Nephron (organoid): ENCODE results near the gene GNAT3.

Experiments used
- H3K27ac Mint-ChIP-seq, 3 experiments: 2 replicates each; pipeline ENCODE4 v1.8.0; 2020; ENCODE audit warnings: mixed read lengths in 3 of 3, mild to moderate bottlenecking in 2 of 3, moderate library complexity in 1 of 3
- H3K27me3 Mint-ChIP-seq: 2 replicates; pipeline ENCODE4 v1.8.0; 2021; ENCODE audit warnings: low read depth, mild to moderate bottlenecking, moderate library complexity, mixed read lengths
- H3K36me3 Mint-ChIP-seq: 2 replicates; pipeline ENCODE4 v1.8.0; 2020; ENCODE audit warnings: low read depth, mixed read lengths
- H3K4me1 Mint-ChIP-seq: 2 replicates; pipeline ENCODE4 v1.8.0; 2020; ENCODE audit warnings: mixed read lengths
- H3K4me3 Mint-ChIP-seq, 3 experiments: 2 replicates each; pipeline ENCODE4 v1.8.0; 2020; ENCODE audit warnings: mild to moderate bottlenecking in 3 of 3, mixed read lengths in 3 of 3, moderate library complexity in 2 of 3
- H3K9me3 Mint-ChIP-seq: 2 replicates; pipeline ENCODE4 v1.8.0; 2020; ENCODE audit warnings: mixed read lengths
- CTCF ChIP-seq, 3 experiments: fragments of 200-600 bp; sonication (generic); IDR thresholded peaks; one replicate each; pipeline ENCODE4 v1.5.0; 2021; ENCODE audit warnings: antibody characterized with exemption in 3 of 3; ENCODE audit not compliant: unreplicated experiment in 3 of 3

The GNAT3 gene

DNA sequence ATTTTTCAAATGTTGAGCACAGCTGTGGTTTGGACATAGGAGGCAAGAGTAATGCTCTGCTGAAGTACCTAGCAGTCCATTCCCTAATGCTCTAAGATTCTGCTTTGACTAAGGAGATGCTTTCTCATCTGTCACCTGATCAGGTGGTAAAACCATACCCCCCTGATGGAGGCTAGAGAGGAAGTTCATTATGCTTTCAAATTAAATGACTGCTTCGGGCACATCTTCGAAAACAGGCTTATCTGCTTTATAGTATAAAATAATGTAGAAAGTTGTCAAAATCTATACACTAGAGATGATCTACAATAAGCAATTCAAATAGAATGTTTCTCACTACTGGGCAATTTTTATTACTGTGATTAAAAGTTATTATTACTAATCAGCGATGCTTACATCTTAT lies at the start of gene GNAT3:
Gene GNAT3, minus strand, starts transcription at position 101 of the 400 bp plus-strand sequence. CDS start 138 bp downstream, outside the sequence.
- no peak for TF ChIP-seq CTCF (IDR thresholded peaks at IDR 0.05; ENCODE audit: unreplicated experiment in 3 of 3)
- Mint-ChIP-seq H3K4me3 (no peak within 1 kb of the TSS), H3K27me3 (no peaks in the 10 kb centered on the region), H3K36me3 (no peaks in the 10 kb centered on the region), H3K9me3 (no peaks in the 10 kb centered on the region), H3K27ac (no peak within 1 kb of the TSS), H3K4me1 (peaks cover 8% of the 10 kb centered on the region)

DNA sequence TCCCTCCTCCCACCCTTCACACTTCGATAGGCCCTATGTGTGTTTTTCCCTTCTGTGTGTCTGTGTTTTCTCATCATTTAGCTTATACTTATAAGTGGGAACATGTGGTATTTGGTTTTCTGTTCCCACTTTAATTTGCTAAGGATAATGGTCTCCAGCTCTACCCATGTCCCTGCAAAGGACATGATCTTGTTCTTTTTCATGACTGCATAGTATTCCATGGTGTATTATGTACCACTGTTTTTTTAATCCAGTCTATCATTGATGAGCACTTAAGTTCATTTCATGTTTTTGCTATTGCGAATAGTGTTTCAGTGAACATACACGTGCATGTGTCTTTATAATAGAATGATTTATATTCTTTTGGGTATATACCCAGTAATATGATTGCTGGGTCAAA lies 46.3 kb upstream of the GNAT3 start:
- H3K27ac Mint-ChIP-seq, result no peak overlapping the region
- H3K4me3 Mint-ChIP-seq, result no peak overlapping the region
- peaks cover 37% of the 10 kb centered on the region for H3K9me3 Mint-ChIP-seq
- no peaks in the 10 kb centered on the region for H3K36me3 Mint-ChIP-seq
- TF ChIP-seq CTCF (IDR thresholded peaks at IDR 0.05; ENCODE audit: unreplicated experiment in 3 of 3), result no peak
- H3K4me1 Mint-ChIP-seq, result no peaks in the 10 kb centered on the region
- H3K27me3 Mint-ChIP-seq, result no peaks in the 10 kb centered on the region

DNA sequence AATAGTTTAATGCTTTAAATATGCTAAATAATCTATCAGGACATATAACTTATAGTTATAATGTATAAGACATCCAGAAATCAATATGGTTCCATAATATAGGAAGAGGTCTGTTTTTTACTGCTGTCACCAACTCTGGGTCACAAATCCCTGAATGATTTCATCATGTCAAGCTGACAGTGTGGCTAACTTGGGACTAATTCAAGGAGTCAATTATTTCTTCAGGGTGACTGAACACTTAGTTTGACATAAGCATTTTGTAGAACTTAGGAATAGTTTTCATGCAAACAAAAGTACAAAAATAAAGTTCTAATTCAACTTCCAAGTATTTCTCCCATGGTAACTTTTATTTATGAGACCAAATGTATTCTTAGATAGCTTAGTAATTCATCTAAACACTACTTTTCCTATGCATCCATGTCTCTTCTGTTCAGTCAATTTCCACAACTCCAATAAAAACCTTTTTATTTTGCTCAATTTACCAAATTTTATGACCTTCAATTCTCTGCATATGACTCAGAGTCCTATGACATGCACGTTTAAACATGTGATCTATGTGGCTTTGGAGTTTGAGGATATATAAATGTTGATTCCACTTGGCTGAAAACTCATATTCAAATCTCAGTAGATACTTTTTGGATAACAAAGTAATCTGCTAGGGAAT lies 40.3 kb upstream of the GNAT3 start:
- Mint-ChIP-seq H3K27ac (peak overlapping the region in 1 of 3 experiments; percentile 12), H3K9me3 (no peaks in the 10 kb centered on the region), H3K4me1 (peaks cover 10% of the 10 kb centered on the region)

GRCh38 chr7:80550005-80550404 lies 38.1 kb upstream of the GNAT3 start:
- TF ChIP-seq CTCF (IDR thresholded peaks at IDR 0.05; ENCODE audit: unreplicated experiment in 3 of 3), result no peak
- H3K4me1 Mint-ChIP-seq, result peaks cover 10% of the 10 kb centered on the region
- H3K27me3 Mint-ChIP-seq, result peaks cover 4% of the 10 kb centered on the region
- H3K27ac Mint-ChIP-seq, result no peak overlapping the region
- H3K36me3 Mint-ChIP-seq, result no peaks in the 10 kb centered on the region
- peaks cover 9% of the 10 kb centered on the region for H3K9me3 Mint-ChIP-seq
- H3K4me3 Mint-ChIP-seq, result no peak overlapping the region

More for the DNA sequence above, 40.3 kb upstream of the GNAT3 start:
- H3K36me3 Mint-ChIP-seq, result no peaks in the 10 kb centered on the region
- H3K27me3 Mint-ChIP-seq, result no peaks in the 10 kb centered on the region
- no peak overlapping the region for H3K4me3 Mint-ChIP-seq
- TF ChIP-seq CTCF (IDR thresholded peaks at IDR 0.05; ENCODE audit: unreplicated experiment in 3 of 3), result no peak

GRCh38 chr7:80548840-80549530 lies 37.1 kb upstream of the GNAT3 start:
- peaks cover 18% of the 10 kb centered on the region for H3K9me3 Mint-ChIP-seq
- peak overlapping the region; percentile 8 to 60 (median 16) for H3K27ac Mint-ChIP-seq
- no peaks in the 10 kb centered on the region for H3K36me3 Mint-ChIP-seq
- H3K4me3 Mint-ChIP-seq, result no peak overlapping the region
- TF ChIP-seq CTCF (IDR thresholded peaks at IDR 0.05; ENCODE audit: unreplicated experiment in 3 of 3), result no peak
- H3K27me3 Mint-ChIP-seq, result peaks cover 4% of the 10 kb centered on the region
- H3K4me1 Mint-ChIP-seq, result peaks cover 10% of the 10 kb centered on the region
